Ascending aorta (tissue), 2 donors: ENCODE measurements around the gene FHOD3. TPM values are rescaled to one million over a fixed set of nuclear protein-coding genes. Genes with fewer than 3 reads are reported as not detected.

ENCODE experiments used
- DNase-seq, 2 donors: peaks; one replicate each; pipeline ENCODE4 v3.0.0-alpha.2; 2019; ENCODE audit warnings: low spot score in 2 of 2
- H3K27ac ChIP-seq, 2 donors: fragments of 200-600 bp; sonication (generic); one replicate each; pipeline ENCODE4 v1.5.1; 2016 to 2017; ENCODE audit warnings: mild to moderate bottlenecking in 1 of 2
- H3K27me3 ChIP-seq: fragments of 200-600 bp; sonication (generic); one replicate; pipeline ENCODE4 v1.5.1; 2017
- H3K36me3 ChIP-seq, 2 donors: fragments of 200-600 bp; sonication (generic); one replicate each; pipeline ENCODE4 v1.5.1; 2016
- H3K4me1 ChIP-seq, 2 donors: fragments of 200-600 bp; sonication (generic); one replicate each; pipeline ENCODE4 v1.5.1; 2016 to 2017; ENCODE audit warnings: mild to moderate bottlenecking in 1 of 2
- H3K4me3 ChIP-seq, 2 donors: fragments of 200-600 bp; sonication (generic); one replicate each; pipeline ENCODE4 v1.5.1; 2016 to 2017; ENCODE audit warnings: mild to moderate bottlenecking in 1 of 2
- H3K9me3 ChIP-seq, 2 donors: fragments of 200-600 bp; sonication (generic); one replicate each; pipeline ENCODE4 v1.5.1; 2016
- CTCF ChIP-seq, 3 experiments: fragments of 200-600 bp in 2 of 3; fragments of 450-650 bp in 1 of 3; sonication (generic) in 2 of 3; IDR thresholded peaks; one replicate each; pipeline ENCODE4 v1.5.1; 2016 to 2019; ENCODE audit warnings: antibody characterized with exemption in 3 of 3, mild to moderate bottlenecking in 1 of 3, moderate library complexity in 1 of 3
- intact Hi-C: fragments of 100-400 bp; cut with DNase I; formaldehyde crosslinking; loops from one replicate; pipeline ENCODE4 v1.15.1; 2023
- total RNA-seq: library from RNA; depleted of rRNA; stranded (reverse); fragments of >200 nt; gene quantifications from one replicate; pipeline ENCODE4 v1.1.0, GENCODE V29; 2016

FHOD3 gene
- total RNA-seq, 1 donor from 2014 or later, result 12.7 TPM

GRCh38 chr18:36484591-36484990 is 187.1 kb downstream of the FHOD3 start:
- H3K4me3 ChIP-seq, result no peak overlapping the region
- no peaks in the 10 kb centered on the region for H3K36me3 ChIP-seq
- H3K4me1 ChIP-seq, result peaks cover 0 to 3% of the 10 kb centered on the region in 2 donors
- TF ChIP-seq CTCF (IDR thresholded peaks at IDR 0.05), result no peak
- no peaks in the 10 kb centered on the region for H3K27me3 ChIP-seq
- H3K27ac ChIP-seq, result no peak overlapping the region
- intact Hi-C loops, result no loop called here
- DNase-seq, result no peak
- no peaks in the 10 kb centered on the region for H3K9me3 ChIP-seq

GRCh38 chr18:36485772-36486171 is 188.3 kb downstream of the FHOD3 start:
- no peak overlapping the region for H3K27ac ChIP-seq
- intact Hi-C loops, result no loop called here
- DNase-seq, result peak in 1 of 2 donors; percentile 31
- no peaks in the 10 kb centered on the region for H3K9me3 ChIP-seq
- H3K4me1 ChIP-seq, result peaks cover 0 to 3% of the 10 kb centered on the region in 2 donors
- no peaks in the 10 kb centered on the region for H3K27me3 ChIP-seq
- TF ChIP-seq CTCF (IDR thresholded peaks at IDR 0.05), result no peak
- H3K36me3 ChIP-seq, result no peaks in the 10 kb centered on the region
- no peak overlapping the region for H3K4me3 ChIP-seq

GRCh38 chr18:36488131-36488530 is 190.6 kb downstream of the FHOD3 start:
- no peak for TF ChIP-seq CTCF (IDR thresholded peaks at IDR 0.05)
- no peaks in the 10 kb centered on the region for H3K36me3 ChIP-seq
- no peaks in the 10 kb centered on the region for H3K27me3 ChIP-seq
- no peak overlapping the region for H3K27ac ChIP-seq
- H3K4me3 ChIP-seq, result no peak overlapping the region
- DNase-seq, result peak in 1 of 2 donors; percentile 28
- H3K4me1 ChIP-seq, result no peaks in the 10 kb centered on the region
- intact Hi-C loops, result no loop called here
- no peaks in the 10 kb centered on the region for H3K9me3 ChIP-seq

- H3K9me3 ChIP-seq, result no peaks in the 10 kb centered on the region
- intact Hi-C loops, result no loop called here
- H3K27ac ChIP-seq, result no peak overlapping the region
- DNase-seq, result no peak
- no peak overlapping the region for H3K4me3 ChIP-seq
- H3K27me3 ChIP-seq, result no peaks in the 10 kb centered on the region
- no peak for TF ChIP-seq CTCF (IDR thresholded peaks at IDR 0.05)
- H3K36me3 ChIP-seq, result no peaks in the 10 kb centered on the region
- H3K4me1 ChIP-seq, result no peaks in the 10 kb centered on the region
These were observed 193.4 kb downstream of the FHOD3 start for GRCh38 chr18:36490897-36491296.

GRCh38 chr18:36492604-36493329 is 195.3 kb downstream of the FHOD3 start:
- H3K9me3 ChIP-seq, result no peaks in the 10 kb centered on the region
- no peaks in the 10 kb centered on the region for H3K27me3 ChIP-seq
- no peak for DNase-seq
- TF ChIP-seq CTCF (IDR thresholded peaks at IDR 0.05), result no peak
- no peaks in the 10 kb centered on the region for H3K36me3 ChIP-seq
- no peaks in the 10 kb centered on the region for H3K4me1 ChIP-seq
- H3K4me3 ChIP-seq, result no peak overlapping the region
- no peak overlapping the region for H3K27ac ChIP-seq
- intact Hi-C loops, result no loop called here
